Endothelial cell of umbilical vein (primary cell): ENCODE data around the gene ATP10A. TPM values are rescaled to one million over a fixed set of nuclear protein-coding genes. Genes with fewer than 3 reads are reported as not detected.

Experiments used
- BruUV-seq: library from RNA; stranded (reverse); fragments of 400-500 nt; replicated peaks from 2 replicates; lab custom pipeline; 2021; lab: Mats Ljungman, UMichigan
- CTCF ChIA-PET: fragments of 300-600, 350-600 bp; sonication (Branson Sonifier 250); formaldehyde crosslinking; loops from one replicate; lab custom pipeline; 2021; ENCODE audit warnings: antibody characterized with exemption, inconsistent platforms; lab: Charles Lee
- POLR2A ChIA-PET: fragments of 300-600, 350-600 bp; sonication (Branson Sonifier 250); formaldehyde crosslinking; loops from one replicate; lab custom pipeline; 2021; ENCODE audit warnings: antibody characterized with exemption, inconsistent platforms; lab: Charles Lee
- DNase-seq: peaks from one replicate; pipeline ENCODE4 v3.0.0-alpha.2; 2011; ENCODE audit warnings: low read depth, low spot score
- FAIRE-seq: peaks from 2 replicates; lab custom pipeline; 2011; peaks lifted over from hg19 to GRCh38; lab: Jason Lieb, UNC
- H2AFZ ChIP-seq: 2 replicates; pipeline ENCODE4 v1.6.0; 2012; ENCODE audit warnings: low read depth, low read length, control low read depth, inconsistent platforms
- H3K27ac ChIP-seq: 2 replicates; pipeline ENCODE4 v1.5.1; 2011; ENCODE audit warnings: low read depth, mild to moderate bottlenecking, control low read depth, low read length, moderate library complexity; ENCODE audit not compliant: insufficient read depth
- H3K27me3 ChIP-seq, 2 experiments: 2 replicates each; pipeline versions ENCODE4 v1.6.0 to v1.6.1; 2011; ENCODE audit warnings: low read length in 2 of 2, mixed read lengths in 1 of 2; ENCODE audit not compliant: control insufficient read depth in 2 of 2, insufficient read depth in 2 of 2
- H3K36me3 ChIP-seq, 2 experiments: 2 replicates in 1 of 2; 3 replicates in 1 of 2; pipeline ENCODE4 v1.5.1; 2011; ENCODE audit warnings: low read length in 2 of 2, mild to moderate bottlenecking in 1 of 2, moderate library complexity in 1 of 2; ENCODE audit not compliant: control insufficient read depth in 2 of 2, insufficient read depth in 2 of 2; ENCODE audit errors: extremely low read depth in 1 of 2
- H3K4me1 ChIP-seq: 3 replicates; pipeline ENCODE4 v1.5.1; 2011; ENCODE audit warnings: mild to moderate bottlenecking, low read length; ENCODE audit not compliant: control insufficient read depth, insufficient read depth; ENCODE audit errors: extremely low read depth
- H3K4me2 ChIP-seq: 2 replicates; pipeline ENCODE4 v1.6.1; 2011; ENCODE audit warnings: low read length, control low read depth, mixed read lengths; ENCODE audit not compliant: insufficient read depth
- H3K4me3 ChIP-seq, 3 experiments: fragments of 200-600 bp in 1 of 3; sonication (generic), shearing (Covaris generic) in 1 of 3; replicated peaks in 1 of 3; 2 replicates each; pipeline ENCODE4 v1.5.1; 2011 to 2016; ENCODE audit warnings: control low read depth in 3 of 3, low read length in 3 of 3, mild to moderate bottlenecking in 2 of 3, inconsistent platforms in 1 of 3, low read depth in 1 of 3, moderate library complexity in 1 of 3; ENCODE audit not compliant: insufficient read depth in 1 of 3
- H3K79me2 ChIP-seq: 2 replicates; pipeline ENCODE4 v1.6.0; 2012; ENCODE audit warnings: low read length, inconsistent platforms; ENCODE audit not compliant: control insufficient read depth, insufficient read depth
- H3K9ac ChIP-seq: replicated peaks from 2 replicates; pipeline ENCODE3; 2011; ENCODE audit warnings: low read length, control low read depth; ENCODE audit not compliant: insufficient read depth; ENCODE audit errors: extremely low read depth
- H3K9me1 ChIP-seq: replicated peaks from 3 replicates; pipeline ENCODE4 v1.6.0; 2011; ENCODE audit warnings: mild to moderate bottlenecking, low read length; ENCODE audit not compliant: control insufficient read depth, insufficient read depth; ENCODE audit errors: extremely low read depth
- H3K9me3 ChIP-seq: replicated peaks from 2 replicates; pipeline ENCODE4 v1.5.1; 2012; ENCODE audit warnings: low read length, inconsistent platforms; ENCODE audit not compliant: control insufficient read depth, insufficient read depth
- H4K20me1 ChIP-seq: replicated peaks from 2 replicates; pipeline ENCODE3; 2011; ENCODE audit warnings: mild to moderate bottlenecking, low read length; ENCODE audit not compliant: control insufficient read depth, insufficient read depth; ENCODE audit errors: extremely low read depth
- CTCF ChIP-seq, 2 donors: IDR thresholded peaks; 1 replicate in 1 of 2; 2 replicates in 1 of 2; pipeline ENCODE4 v1.5.1; 2011; ENCODE audit warnings: low read length in 2 of 2, mild to moderate bottlenecking in 2 of 2, moderate library complexity in 2 of 2, control low read depth in 1 of 2, inconsistent platforms in 1 of 2, low read depth in 1 of 2; ENCODE audit not compliant: insufficient read depth in 1 of 2; ENCODE audit errors: extremely low read depth in 1 of 2
- EZH2 ChIP-seq: IDR thresholded peaks from 2 replicates; pipeline ENCODE4 v1.6.1; 2012; ENCODE audit warnings: borderline replicate concordance, low read depth, mild to moderate bottlenecking, moderate library complexity, low read length, inconsistent platforms; ENCODE audit not compliant: severe bottlenecking
- FOS ChIP-seq: IDR thresholded peaks from 2 replicates; pipeline ENCODE4 v1.6.1; 2011; ENCODE audit warnings: mild to moderate bottlenecking, low read length, moderate library complexity, borderline replicate concordance; ENCODE audit not compliant: insufficient read depth
- GATA2 ChIP-seq: IDR thresholded peaks from 2 replicates; pipeline ENCODE4 v1.7.0; 2011; ENCODE audit warnings: low read depth, mild to moderate bottlenecking, moderate library complexity, mixed read lengths, low read length; ENCODE audit not compliant: insufficient read length, insufficient read depth
- JUN ChIP-seq: IDR thresholded peaks from 2 replicates; pipeline ENCODE4 v1.6.1; 2011; ENCODE audit warnings: borderline replicate concordance, low read depth; ENCODE audit not compliant: insufficient read length, insufficient read depth
- MAX ChIP-seq: IDR thresholded peaks from 2 replicates; pipeline ENCODE4 v1.6.1; 2011; ENCODE audit not compliant: insufficient read depth, insufficient read length
- MYC ChIP-seq: IDR thresholded peaks from one replicate; pipeline ENCODE4 v1.6.1; 2011; ENCODE audit warnings: mild to moderate bottlenecking, low read depth, low read length
- POLR2A ChIP-seq: IDR thresholded peaks from 2 replicates; pipeline ENCODE4 v1.6.1; 2012; ENCODE audit warnings: low read depth, mild to moderate bottlenecking, control low read depth, low read length
- POLR2AphosphoS5 ChIP-seq: IDR thresholded peaks from 2 replicates; pipeline ENCODE4 v1.6.1; 2012; ENCODE audit warnings: low read depth, mild to moderate bottlenecking, control low read depth, low read length, moderate library complexity; ENCODE audit not compliant: insufficient read depth
- dilution Hi-C: fragments of 300-500 bp; cut with MboI; formaldehyde crosslinking; loops from one replicate; pipeline ENCODE4 v1.15.0; 2019; ENCODE audit warnings: low sequenced_read_pairs; ENCODE audit not compliant: extremely low pct_ligation_motif_present
- intact Hi-C: fragments of 100-400 bp; cut with micrococcal nuclease; formaldehyde crosslinking; loops from one replicate; pipeline ENCODE4 v1.10.0; 2022
- polyA plus RNA-seq, 4 experiments: library from polyadenylated mRNA; depleted of rRNA in 3 of 4; stranded (reverse) in 3 of 4; unstranded in 1 of 4; fragments of >200 nt; gene quantifications; 2 replicates each; pipeline versions ENCODE4 v1.2.1 to v1.2.3, GENCODE V29; 2011 to 2012; ENCODE audit warnings: missing spikeins in 1 of 4
- total RNA-seq: library from RNA; stranded (reverse); gene quantifications from 2 replicates; pipeline ENCODE4 v1.2.3, GENCODE V29; 2021

The ATP10A gene
- total and polyA plus RNA-seq, 2 donors (not counting 3 experiments of a cell fraction or from before 2014, with no cell fraction given) = not detected

DNA sequence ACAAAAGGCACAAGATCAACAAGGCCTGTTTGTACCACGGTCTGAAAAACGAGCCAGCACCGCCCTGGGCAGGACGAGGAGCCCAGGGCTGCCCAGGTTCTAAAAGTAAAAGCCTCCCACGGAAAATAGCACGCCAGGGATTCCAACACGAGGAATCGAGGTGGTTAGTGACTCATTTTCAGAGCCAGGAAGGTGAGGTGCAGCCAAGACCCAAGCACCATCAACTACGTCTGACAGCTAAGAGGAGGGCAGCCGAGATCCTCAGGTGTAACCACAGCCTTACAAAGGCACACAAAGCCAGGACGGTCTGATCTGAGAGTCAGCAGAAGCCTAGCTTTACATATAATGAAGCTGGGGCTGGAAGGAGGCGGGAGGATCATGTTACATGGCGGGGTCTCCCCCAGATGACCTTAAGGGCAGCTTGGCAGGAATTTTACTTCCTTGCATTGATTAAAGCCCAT, 52.5 kb downstream of the ATP10A start:
- intact Hi-C loops = loop anchor here (10.0 kb wide), 1 partner anchor 54 kb away; the partner anchor contains the start of gene ATP10A
- H3K4me1 ChIP-seq = no peaks in the 10 kb centered on the region
- H3K36me3 ChIP-seq = no peaks in the 10 kb centered on the region
- H3K79me2 ChIP-seq = no peaks in the 10 kb centered on the region
- TF ChIP-seq GATA2 (no peak), MYC (no peak), CTCF (IDR thresholded peaks at IDR 0.05; ENCODE audit: extremely low read depth in 1 of 2, insufficient read depth in 1 of 2, low read depth in 1 of 2, low read length in 2 of 2) (no peak), FOS (no peak), MAX (no peak), EZH2 (no peak), POLR2AphosphoS5 (no peak), JUN (no peak), POLR2A (no peak)
- H3K9ac ChIP-seq = no peak overlapping the region
- DNase-seq (no peak), FAIRE-seq (no peak)
- H2AFZ ChIP-seq = no peak overlapping the region
- no peaks in the 10 kb centered on the region for H3K27me3 ChIP-seq
- POLR2A ChIA-PET = no interaction called here
- H3K27ac ChIP-seq = no peak overlapping the region
- H3K9me1 ChIP-seq = no peaks in the 10 kb centered on the region
- BruUV-seq = no TSS peak
- no peaks in the 10 kb centered on the region for H4K20me1 ChIP-seq
- CTCF ChIA-PET = no interaction called here
- peaks cover 3% of the 10 kb centered on the region for H3K9me3 ChIP-seq
- H3K4me2 ChIP-seq = no peak overlapping the region
- dilution Hi-C loops = no loop called here
- no peak overlapping the region for H3K4me3 ChIP-seq
